Astrocyte of the spinal cord (primary cell): Measurements from ENCODE around the gene TADA2B.
"Not testable (repeated sequence)": the region's sequence is repeated elsewhere in the genome, so short reads cannot be mapped to it uniquely, and the experiment has no call there.

Experiments
- DNase-seq: peaks from one replicate; pipeline ENCODE4 v3.0.0; 2011; ENCODE audit warnings: low read depth, low spot score
- H3K4me3 ChIP-seq: 2 replicates; pipeline ENCODE4 v1.5.1; 2011; ENCODE audit warnings: low read depth, mild to moderate bottlenecking, low read length, moderate library complexity
- CTCF ChIP-seq: IDR thresholded peaks from 2 replicates; pipeline ENCODE4 v1.5.1; 2012; ENCODE audit warnings: low read depth, mild to moderate bottlenecking, low read length, inconsistent platforms
- in situ Hi-C: cut with HindIII; loops from 2 replicates; pipeline ENCODE4 v1.10.0; 2017; ENCODE audit warnings: low sequenced_read_pairs

Gene TADA2B

GRCh38 chr4:7078025-7078424 is 34.9 kb downstream of the TADA2B start:
- no peak for DNase-seq
- no peak overlapping the region for H3K4me3 ChIP-seq
- TF ChIP-seq CTCF = no peak
- in situ Hi-C loops = no loop called here

GRCh38 chr4:7079483-7079882 is 36.3 kb downstream of the TADA2B start:
- H3K4me3 ChIP-seq, in situ Hi-C loops, DNase-seq: not testable (repeated sequence)

- H3K4me3 ChIP-seq, DNase-seq, in situ Hi-C loops: not testable (repeated sequence)
Observed at GRCh38 chr4:7079909-7080308, 36.7 kb downstream of the TADA2B start.

GRCh38 chr4:7083597-7084563 is 40.7 kb downstream of the TADA2B start:
- no peak for TF ChIP-seq CTCF
- no peak overlapping the region for H3K4me3 ChIP-seq
- DNase-seq = no peak
- in situ Hi-C loops = no loop called here

GRCh38 chr4:7084564-7084961 is 41.4 kb downstream of the TADA2B start:
- in situ Hi-C loops, DNase-seq, H3K4me3 ChIP-seq: not testable (repeated sequence)

- no peak for TF ChIP-seq CTCF
- no peak for DNase-seq
- no peak overlapping the region for H3K4me3 ChIP-seq
- in situ Hi-C loops = no loop called here
Observed at GRCh38 chr4:7086384-7086783, 43.2 kb downstream of the TADA2B start.

GRCh38 chr4:7087036-7087435 is 43.9 kb downstream of the TADA2B start:
- no peak overlapping the region for H3K4me3 ChIP-seq
- in situ Hi-C loops = no loop called here
- DNase-seq = no peak
- no peak for TF ChIP-seq CTCF

GRCh38 chr4:7089213-7089986 is 46.2 kb downstream of the TADA2B start:
- DNase-seq = no peak
- no peak for TF ChIP-seq CTCF
- in situ Hi-C loops = no loop called here
- no peak overlapping the region for H3K4me3 ChIP-seq
